Measurements from ENCODE around the gene SYDE1. TPM values are rescaled to one million over a fixed set of nuclear protein-coding genes. Genes with fewer than 3 reads are reported as not detected.

The SYDE1 gene
- total and polyA plus RNA-seq, 2 of the 4 experiments (the other 2 are of a cell fraction) = 19.4 to 64.9 TPM

DNA sequence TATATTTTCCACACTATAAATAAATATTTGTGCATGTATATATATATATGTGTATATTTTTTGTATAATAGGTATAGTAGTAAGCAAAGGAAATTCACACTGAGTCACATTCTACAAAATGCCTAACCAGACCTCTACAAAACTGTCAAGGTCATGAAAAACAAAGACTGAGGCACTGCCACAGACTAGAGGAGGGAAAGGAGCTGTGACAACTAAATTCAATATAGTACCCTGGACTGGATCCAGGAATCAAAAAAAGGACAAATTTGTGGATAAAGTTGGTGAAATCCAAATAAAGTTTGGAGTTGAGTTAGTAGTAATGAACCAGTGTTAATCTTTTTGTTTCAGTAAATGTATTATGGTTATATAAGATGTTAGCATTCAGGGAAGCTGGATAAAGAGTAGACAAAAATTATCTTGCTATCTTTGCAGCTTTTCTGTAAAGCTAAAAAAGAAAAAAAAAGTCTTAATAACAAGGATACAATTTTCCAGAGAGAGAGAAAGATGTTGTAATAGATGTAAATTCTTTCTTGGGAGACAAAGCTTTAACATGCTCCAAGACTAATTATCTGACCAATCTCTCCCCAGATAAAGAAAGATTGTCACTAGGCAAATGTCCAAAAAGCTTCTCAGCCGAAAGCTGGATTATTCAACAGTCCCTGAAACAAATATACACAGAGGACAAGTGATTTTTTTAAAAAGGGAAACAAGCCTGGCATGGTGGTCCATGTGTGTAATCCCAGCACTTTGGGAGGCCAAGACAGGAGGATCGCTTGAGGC, 19.1 kb downstream of the SYDE1 start:
- ChIA-PET POLR2A (ENCODE audit: unreplicated experiment) (interaction anchor here (0.6 to 1.7 kb wide), 2 partner anchors 10 to 34 kb away, joined by 4 to 5 read pairs; no protein-coding TSS in a partner anchor), CTCF (interaction anchor here (0.5 to 1.8 kb wide), 5 partner anchors 10 to 314 kb away, joined by 3 to 5 read pairs (median 3); no protein-coding TSS in a partner anchor)
- Histone ChIP-seq H3K9ac (ENCODE audit: low read depth, low read length) (no peak overlapping the region; the same call in 1 of the 2 replicates), H2BK20ac (ENCODE audit: low read depth, low read length) (no peak overlapping the region), H4K8ac (ENCODE audit: low read depth in 2 of 2, low read length in 2 of 2) (peak overlapping the region; percentile 49 to 72), H2BK120ac (ENCODE audit: low read depth, low read length) (0 out of 2 replicates have a peak overlapping the region, but pooled peaks have one; percentile 28), H4K91ac (ENCODE audit: insufficient read depth, low read depth, low read length) (no peak overlapping the region), H3K36me3 (ENCODE audit: control insufficient read depth, insufficient read depth, low read length) (peaks cover 10% of the 10 kb centered on the region), H3K56ac (ENCODE audit: extremely low read depth, insufficient read depth, low read length) (no peak overlapping the region; the same call in 1 of the 2 replicates), H3K9me1 (ENCODE audit: insufficient read depth, low read length) (no peaks in the 10 kb centered on the region), H3K27me3 (ENCODE audit: control insufficient read depth, insufficient read depth, low read length) (no peaks in the 10 kb centered on the region), H4K5ac (ENCODE audit: low read depth, low read length) (peak overlapping the region; percentile 6; the same call in 1 of the 2 replicates), H3K9me3 (ENCODE audit: control insufficient read depth, insufficient read depth, low read length) (no peaks in the 10 kb centered on the region), H2BK5ac (ENCODE audit: low read depth, low read length, poor library complexity, severe bottlenecking) (peak overlapping the region; percentile 46), H2BK15ac (ENCODE audit: low read depth, low read length) (no peak overlapping the region), H2AK5ac (ENCODE audit: low read depth, low read length) (no peak overlapping the region), H4K20me1 (ENCODE audit: insufficient read depth, low read length) (0 out of 2 replicates have a peak, but pooled peaks cover 3% of the 10 kb centered on the region), H3K14ac (replicated peaks; ENCODE audit: low read depth, low read length) (0 out of 2 replicates have a peak overlapping the region, but pooled peaks have one; percentile 10), H2AFZ (replicated peaks; ENCODE audit: low read length, poor library complexity) (peak overlapping the region; percentile 99), H3K4me3 (ENCODE audit: insufficient read depth, low read depth, low read length) (peak overlapping the region; percentile 28; the same call in 1 of the 2 replicates), H3K4ac (ENCODE audit: low read depth, low read length) (no peak overlapping the region; the same call in 1 of the 2 replicates), H2AK9ac (replicated peaks; ENCODE audit: low read depth, low read length, poor library complexity) (no peak overlapping the region), H3K79me1 (ENCODE audit: low read depth in 1 of 2, low read length in 2 of 2) (peaks cover 18 to 34% of the 10 kb centered on the region in 2 experiments), H3K23ac (ENCODE audit: low read depth, low read length) (no peak overlapping the region), H3K18ac (ENCODE audit: low read depth, low read length) (no peak overlapping the region), H3K4me2 (ENCODE audit: low read depth, low read length) (peak overlapping the region; percentile 16), H3K4me1 (ENCODE audit: control insufficient read depth, insufficient read depth, low read length) (peaks cover 6% of the 10 kb centered on the region), H3K27ac (ENCODE audit: insufficient read depth, low read length) (0 out of 2 replicates have a peak overlapping the region, but pooled peaks have one; percentile 9)
- BruUV-seq (replicated peaks) = no TSS peak
- dilution Hi-C loops (cut with HindIII; ENCODE audit: low sequenced_read_pairs, unreplicated experiment) (no loop called here), in situ Hi-C loops (cut with MboI; ENCODE audit: low sequenced_read_pairs) (no loop called here), intact Hi-C loops (cut with micrococcal nuclease) (no loop called here)
- TF ChIP-seq RFX5 (IDR thresholded peaks at IDR 0.05; ENCODE audit: low read depth, low read length) (no peak), RAD21 (IDR thresholded peaks at IDR 0.05; ENCODE audit: low read length) (no peak), MAZ (IDR thresholded peaks at IDR 0.05; ENCODE audit: borderline replicate concordance, low read depth, low read length) (no peak), MAFK (IDR thresholded peaks at IDR 0.05; ENCODE audit: low read depth, low read length) (no peak), SMC3 (IDR thresholded peaks at IDR 0.05; ENCODE audit: low read depth, low read length) (no peak), CHD1 (IDR thresholded peaks at IDR 0.05; ENCODE audit: low read depth, low read length) (no peak), RCOR1 (IDR thresholded peaks at IDR 0.05; ENCODE audit: insufficient replicate concordance, low read length) (no peak)
- TF ChIP-seq, protein P1, sequence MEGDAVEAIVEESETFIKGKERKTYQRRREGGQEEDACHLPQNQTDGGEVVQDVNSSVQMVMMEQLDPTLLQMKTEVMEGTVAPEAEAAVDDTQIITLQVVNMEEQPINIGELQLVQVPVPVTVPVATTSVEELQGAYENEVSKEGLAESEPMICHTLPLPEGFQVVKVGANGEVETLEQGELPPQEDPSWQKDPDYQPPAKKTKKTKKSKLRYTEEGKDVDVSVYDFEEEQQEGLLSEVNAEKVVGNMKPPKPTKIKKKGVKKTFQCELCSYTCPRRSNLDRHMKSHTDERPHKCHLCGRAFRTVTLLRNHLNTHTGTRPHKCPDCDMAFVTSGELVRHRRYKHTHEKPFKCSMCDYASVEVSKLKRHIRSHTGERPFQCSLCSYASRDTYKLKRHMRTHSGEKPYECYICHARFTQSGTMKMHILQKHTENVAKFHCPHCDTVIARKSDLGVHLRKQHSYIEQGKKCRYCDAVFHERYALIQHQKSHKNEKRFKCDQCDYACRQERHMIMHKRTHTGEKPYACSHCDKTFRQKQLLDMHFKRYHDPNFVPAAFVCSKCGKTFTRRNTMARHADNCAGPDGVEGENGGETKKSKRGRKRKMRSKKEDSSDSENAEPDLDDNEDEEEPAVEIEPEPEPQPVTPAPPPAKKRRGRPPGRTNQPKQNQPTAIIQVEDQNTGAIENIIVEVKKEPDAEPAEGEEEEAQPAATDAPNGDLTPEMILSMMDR (conservative IDR thresholded peaks at IDR 0.05; ENCODE audit: low read depth, low read length) = no peak
- DNase-seq (no peak), ATAC-seq (ENCODE audit: low read depth) (no peak)
- no CpG with 5 or more reads among the region's 2 CpGs for WGBS, 2 experiments (ENCODE audit: extremely low coverage in 2 of 2, insufficient read length in 1 of 2)

Measured in IMR-90 (cell line).